Stimulated activated CD4-positive, alpha-beta T cell treated with anti-CD3 and anti-CD28 coated beads, TNF-alpha, amount 100 ng/mL, for 1 hour (primary cell): ENCODE measurements around the gene ADGRB2.

Source experiments
- DNase-seq, 3 donors: peaks; one replicate each; pipeline ENCODE4 v3.0.0-alpha.2; 2020; ENCODE audit warnings: low read depth in 3 of 3, low spot score in 1 of 3

Gene ADGRB2

DNA sequence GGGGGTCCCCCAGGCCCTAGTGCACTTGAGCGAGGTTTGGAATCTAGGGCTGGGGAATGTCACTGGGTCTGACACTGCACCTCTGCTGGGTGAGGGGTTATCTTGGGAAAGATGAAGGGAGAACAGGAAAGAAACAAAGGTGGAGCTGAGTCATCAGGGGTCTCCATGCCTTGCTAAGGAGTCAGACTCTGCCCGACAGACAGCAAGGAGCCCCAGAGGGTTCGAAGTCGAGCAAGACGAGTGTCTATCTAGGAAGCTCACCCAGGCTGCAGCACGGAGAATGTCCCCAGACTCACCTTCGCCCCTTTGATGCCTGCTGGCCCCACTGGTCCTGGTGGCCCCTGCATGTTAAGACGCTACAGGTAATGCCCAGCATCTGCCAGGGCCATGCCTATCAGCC is 78.3 kb downstream of the ADGRB2 start:
- no peak for DNase-seq

DNA sequence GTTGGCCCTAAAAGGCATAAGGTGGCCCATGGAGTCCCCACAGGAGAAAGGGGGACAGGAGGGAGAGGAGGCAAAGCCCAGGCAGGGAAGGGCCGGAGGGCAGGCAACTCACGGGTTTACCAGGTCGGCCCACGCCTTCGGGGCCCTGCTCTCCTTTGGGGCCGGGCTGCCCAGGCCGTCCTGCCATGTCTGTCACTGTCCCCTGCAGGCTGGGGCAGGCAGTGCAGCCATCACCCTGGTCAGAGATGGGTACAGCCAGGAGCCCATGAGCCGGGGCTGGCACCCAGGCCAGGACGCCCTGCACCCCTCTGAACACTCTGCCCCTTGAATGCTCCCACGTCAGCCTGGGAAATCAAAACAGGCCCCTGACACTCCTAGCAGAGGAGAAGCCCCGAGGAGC is 80.1 kb downstream of the ADGRB2 start:
- no peak for DNase-seq

DNA sequence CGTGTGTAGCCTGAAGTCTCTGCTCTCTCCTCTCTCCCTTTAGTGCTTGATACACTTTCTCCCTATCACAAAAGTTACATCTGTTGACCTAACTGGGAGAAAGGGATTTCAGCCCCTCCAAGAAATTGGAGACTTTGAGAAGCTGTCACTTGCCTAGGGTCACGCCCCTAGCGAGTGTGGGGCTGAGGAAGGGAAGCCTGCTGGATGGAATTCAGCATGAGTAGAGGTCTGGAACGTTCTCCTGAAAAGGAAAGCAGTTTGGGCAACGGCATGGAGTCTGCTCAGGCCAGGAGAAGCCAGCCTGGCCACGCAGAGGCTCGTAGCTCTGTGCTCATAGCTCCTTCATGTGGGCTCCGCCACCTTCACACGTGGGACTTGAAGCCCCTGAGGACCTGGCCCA is 82.7 kb downstream of the ADGRB2 start:
- DNase-seq = no peak

DNA sequence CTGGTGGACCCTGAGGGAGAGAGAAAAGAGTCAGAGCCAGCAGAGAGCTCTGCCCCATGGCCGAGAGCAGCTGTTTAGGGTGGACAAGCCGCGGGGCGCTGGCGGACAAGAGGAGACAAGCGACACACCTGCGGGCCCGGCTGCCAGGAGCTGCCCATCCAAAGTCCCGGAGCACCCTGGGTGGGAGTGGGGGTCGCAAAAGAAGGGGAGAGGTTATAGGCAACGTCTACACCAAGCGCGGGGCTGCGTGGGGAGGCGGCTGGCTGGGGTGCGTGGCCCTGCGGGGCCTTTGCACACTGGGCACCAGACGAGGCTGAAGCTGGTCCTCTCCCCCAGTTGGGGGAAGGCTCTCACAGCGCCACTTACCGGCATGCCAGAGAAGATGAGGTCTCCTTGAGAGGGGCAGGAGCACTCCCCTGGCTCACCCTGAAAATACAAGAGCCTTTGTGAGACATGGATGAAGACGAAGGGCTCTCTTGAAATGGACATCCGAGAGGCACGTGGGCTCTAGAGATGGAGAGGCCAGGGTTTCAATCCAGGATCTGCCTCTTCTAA is 84.4 kb downstream of the ADGRB2 start:
- no peak for DNase-seq

DNA sequence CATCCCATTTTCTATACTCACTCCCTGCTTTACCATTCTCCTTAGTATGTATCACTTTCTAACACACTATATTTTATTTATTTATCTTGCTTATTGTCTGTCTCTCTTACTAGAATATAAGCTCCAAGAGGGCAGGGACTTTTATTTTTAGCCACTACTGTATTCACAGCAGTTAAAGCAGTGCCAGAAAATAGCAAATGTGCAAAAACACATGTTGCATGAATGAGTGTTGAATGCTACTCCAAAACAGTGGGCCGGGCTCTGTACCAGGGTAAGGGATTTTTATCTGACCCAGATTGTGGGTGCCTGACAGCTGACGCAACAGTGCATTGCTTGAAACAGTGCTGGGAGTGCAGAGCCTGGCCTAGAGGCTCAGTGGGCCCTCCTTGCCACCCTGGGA is 85.0 kb downstream of the ADGRB2 start:
- DNase-seq = no peak

DNA sequence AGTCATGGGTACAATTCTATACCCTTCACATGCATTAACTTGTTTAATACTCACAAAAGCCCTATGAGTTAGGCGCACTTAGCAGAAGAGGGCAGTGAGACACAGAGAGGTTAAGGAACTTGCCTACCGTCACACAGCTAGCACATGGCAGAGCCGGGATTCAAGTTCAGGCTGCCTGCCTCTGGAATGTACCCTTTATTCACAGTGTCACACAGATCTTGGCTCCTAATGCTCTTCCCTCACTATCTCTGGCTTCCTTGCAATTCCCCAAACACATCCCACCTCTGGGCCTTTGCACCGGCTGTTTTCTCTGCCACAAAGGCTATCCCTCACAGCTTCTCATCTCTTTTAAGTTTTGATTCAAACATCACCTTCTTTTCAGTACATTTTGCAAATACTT is 85.5 kb downstream of the ADGRB2 start:
- no peak for DNase-seq

DNA sequence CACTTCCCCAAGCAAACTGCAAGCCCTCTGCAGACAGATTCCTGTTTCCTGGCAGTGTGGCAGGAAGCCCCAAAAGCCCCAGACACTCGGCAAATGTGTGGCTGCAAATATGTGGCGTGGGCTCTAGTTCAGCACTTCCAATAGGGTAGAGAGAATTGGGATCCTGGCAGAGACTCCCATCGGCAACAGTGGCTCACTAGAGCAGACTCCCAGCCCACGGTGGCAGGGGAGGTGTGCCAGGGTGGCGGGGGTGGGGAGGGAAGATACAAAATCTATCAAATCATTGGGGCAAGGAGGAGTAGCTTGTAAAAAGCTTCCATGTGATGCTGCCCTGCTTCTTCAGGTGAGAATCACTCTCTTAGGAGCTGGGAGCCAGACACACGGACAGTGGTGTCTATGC is 86.2 kb downstream of the ADGRB2 start:
- DNase-seq = no peak

DNA sequence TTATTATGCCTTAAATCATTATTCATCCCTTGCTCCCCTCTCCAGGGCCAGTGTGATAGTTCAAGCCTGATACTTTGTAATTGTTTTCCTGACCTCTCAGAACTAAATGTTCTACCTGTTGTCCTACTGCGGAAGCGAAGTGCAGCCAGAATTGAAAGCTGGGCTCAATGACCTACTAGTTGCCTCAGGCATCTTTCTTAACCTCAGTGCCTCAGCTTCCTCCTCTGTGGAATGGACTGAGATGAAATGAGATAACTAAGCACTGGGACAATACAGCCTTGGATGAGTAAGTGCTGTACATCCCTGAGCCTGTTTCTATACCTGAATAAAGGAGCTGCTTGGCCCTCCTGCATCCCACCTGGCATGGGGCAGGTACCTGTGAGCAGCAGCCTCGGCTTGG is 86.7 kb downstream of the ADGRB2 start:
- no peak for DNase-seq
